Fibroblast of upper back skin (primary cell): ENCODE data around the gene WHRN.

Experiments
- DNase-seq: peaks from one replicate; pipeline ENCODE4 v3.0.0-alpha.2; 2013

WHRN gene

DNA sequence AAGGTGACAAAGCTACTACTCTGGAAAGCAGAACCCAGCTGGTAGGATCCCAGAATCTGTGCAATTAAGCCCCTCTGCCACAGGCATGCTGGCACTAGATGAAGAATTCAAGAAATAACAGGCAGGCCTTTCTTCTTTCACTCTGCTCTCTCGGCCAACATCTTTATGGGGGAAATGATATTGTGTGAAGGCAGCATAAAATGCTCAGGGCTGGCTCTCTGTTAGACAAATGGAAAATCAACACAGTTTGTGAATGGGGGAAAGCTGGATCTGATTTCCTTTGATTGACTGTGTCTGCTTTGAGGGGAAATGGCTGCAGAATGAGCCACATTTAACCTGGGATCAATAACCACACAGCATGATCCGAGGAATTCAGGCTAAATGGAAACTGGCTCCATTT is 88.4 kb downstream of the WHRN start:
- DNase-seq, result no peak

DNA sequence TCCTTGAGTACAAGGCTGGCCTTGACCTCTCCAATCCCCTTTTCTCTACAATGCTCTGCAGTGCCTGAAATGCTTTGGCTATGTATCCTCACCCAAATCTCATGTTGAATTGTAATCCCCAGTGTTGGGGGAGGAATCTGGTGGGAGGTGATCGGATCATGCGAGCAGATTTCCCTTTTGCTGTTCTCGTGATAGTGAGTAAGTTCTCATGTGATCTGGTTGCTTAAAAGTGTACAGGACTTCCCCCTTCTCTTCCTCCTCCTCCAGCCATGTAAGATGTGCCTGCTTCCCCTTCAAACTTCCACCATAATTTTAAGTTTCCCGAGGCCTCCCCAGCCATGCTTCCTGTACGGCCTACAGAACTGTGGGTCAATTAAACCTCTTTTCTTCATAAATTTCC is 89.0 kb downstream of the WHRN start:
- DNase-seq, result no peak

DNA sequence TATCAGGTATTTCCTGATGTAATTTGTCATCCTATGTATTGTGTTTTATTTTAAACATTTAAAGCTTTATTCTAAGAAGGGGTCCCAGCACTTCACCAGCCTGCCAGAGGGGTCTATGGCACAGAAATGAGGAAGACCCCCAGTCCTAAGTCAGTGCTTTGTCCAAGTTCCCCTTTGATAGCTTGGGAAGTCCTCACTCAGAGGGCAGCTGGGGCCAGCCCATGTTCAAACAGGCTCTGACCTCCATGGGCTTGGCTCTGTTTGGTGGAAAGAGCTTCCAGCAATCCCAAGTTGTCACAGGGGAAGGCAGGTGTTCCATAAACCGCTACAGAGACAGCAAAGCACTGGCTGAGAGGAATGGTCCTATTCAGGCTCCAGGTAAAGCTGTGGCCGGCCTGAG is 90.9 kb downstream of the WHRN start:
- DNase-seq, result no peak

GRCh38 chr9:114413861-114414301 is 91.4 kb downstream of the WHRN start:
- peak; percentile 69 for DNase-seq

DNA sequence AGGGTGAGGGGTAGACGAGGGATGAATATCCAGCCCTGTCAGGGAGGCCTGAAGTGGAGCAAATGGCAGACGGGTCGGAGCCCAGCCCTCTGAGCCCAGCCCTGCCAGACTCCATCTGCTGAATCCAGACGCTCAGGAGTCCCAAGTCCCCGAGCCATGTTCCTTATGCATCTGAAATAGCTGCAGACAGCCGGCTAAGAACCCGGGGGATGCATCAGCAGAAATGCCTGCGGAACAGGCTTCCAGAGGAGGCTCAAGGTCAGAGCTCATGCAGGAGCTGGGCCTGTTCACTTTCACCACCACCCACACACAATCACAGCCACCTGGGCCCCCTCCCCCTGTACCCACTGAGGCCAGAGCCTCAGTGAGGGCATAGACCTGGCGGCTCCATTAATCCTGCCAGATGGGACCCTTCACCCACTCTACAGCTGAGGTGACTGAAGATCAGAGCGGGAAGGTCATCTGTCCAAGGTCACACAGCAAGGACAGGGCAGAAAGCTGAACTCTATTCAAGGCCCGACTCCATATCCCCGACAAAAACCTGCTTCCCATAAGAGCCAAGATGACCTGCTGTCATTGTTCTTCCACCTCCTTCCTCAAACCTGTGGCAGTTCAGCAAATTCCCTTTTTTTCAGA is 93.1 kb downstream of the WHRN start:
- no peak for DNase-seq

- no peak for DNase-seq
Measured at GRCh38 chr9:114411452-114411851, 93.8 kb downstream of the WHRN start.

- no peak for DNase-seq
Measured at GRCh38 chr9:114410910-114411309, 94.4 kb downstream of the WHRN start.

DNA sequence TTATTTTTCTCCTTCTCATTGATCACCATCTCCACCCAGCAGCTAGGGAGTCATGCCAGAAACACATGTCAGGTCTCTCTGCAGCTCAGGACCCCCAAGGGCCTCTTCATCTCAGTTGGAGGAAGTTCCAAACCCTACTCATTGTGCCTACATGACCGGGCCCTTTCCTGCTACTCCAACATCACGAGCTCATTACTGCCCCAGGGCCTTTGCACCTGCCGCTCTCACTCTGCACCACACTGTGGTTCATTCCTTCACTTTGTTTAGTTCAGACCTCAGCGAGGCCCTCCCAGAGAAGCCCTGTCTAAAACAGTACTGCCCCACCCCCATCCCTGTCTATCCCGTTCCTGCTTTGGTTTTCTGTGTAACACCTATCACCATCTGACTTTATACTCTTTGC is 95.4 kb downstream of the WHRN start:
- no peak for DNase-seq

- DNase-seq, result peak; percentile 43
Measured at GRCh38 chr9:114409103-114409780, 96.0 kb downstream of the WHRN start.

- no peak for DNase-seq
Measured at GRCh38 chr9:114408645-114409044, 96.6 kb downstream of the WHRN start.

DNA sequence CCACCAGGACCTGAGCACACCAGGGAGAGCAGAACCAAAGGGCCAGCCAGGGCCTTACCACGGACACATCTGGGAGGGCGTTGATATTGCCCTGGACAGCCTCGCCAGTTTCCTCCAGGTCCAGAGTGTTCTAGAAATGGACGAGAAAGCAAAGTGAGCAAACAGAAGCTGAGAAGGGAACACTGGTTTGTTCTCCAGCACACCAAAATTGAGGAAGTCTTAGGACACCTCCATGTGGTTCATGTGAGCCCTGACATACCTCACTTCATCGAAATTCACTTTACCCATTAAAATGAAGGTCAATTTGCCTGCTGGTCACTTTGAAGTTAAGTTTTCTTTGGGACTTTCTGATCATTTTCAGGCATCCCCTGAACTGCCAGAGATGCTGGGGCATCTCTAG is 97.4 kb downstream of the WHRN start:
- no peak for DNase-seq

- DNase-seq, result no peak
Measured at GRCh38 chr9:114406441-114406840, 98.8 kb downstream of the WHRN start.

DNA sequence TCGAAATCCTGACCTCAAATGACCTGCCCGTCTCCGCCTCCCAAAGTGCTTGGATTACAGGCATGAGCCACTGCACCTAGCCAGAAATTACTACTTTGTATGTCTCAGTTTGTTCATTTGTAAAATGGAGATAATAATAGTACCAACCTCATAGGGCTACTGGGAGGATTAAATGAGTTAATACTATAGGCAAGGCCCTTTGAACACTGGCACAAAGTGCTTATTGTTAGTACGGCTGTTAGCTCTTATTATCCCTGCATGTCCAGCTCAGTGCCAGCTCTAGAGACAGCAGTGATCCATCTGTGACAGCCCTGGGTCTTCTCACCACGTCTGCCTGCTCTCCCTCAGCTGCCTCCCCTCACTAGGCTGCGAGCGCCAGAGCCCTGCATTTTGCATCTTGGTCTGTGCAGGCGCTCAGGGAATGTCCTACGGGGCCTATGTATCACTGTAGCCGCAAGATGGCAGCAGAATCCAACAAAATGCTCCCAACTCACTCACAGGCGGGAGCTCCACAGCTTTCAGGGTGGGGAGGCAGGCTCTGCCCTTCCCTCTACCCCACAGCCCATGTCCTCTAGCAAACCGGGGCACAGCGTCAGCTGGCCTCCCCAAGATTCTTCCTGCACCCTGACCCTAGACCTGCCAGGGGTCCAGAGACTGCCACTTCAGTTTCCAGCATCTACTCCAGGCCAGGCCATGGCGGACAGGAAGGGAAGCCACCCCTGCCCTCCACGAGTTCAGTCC is 99.8 kb downstream of the WHRN start:
- peak; percentile 83 for DNase-seq

DNA sequence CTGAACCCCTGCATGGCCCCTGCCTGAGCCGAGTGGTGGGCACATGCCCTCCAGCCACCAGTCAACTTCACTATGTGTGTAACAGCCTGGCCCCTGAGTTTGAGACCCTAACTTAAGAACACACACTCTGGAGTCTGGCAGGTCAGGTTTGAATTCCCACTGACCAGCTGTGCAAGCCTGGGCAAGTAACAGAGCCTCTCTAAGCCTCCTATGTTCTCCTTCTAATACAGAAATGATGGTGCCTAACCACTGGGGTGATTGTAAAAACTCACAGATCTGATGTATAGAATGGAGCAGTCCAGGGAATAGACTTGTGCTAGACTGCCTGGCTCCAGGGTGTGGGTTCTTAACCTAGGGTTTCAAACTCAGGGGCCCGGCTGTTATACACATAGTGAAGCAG is 100.7 kb downstream of the WHRN start:
- DNase-seq, result no peak

DNA sequence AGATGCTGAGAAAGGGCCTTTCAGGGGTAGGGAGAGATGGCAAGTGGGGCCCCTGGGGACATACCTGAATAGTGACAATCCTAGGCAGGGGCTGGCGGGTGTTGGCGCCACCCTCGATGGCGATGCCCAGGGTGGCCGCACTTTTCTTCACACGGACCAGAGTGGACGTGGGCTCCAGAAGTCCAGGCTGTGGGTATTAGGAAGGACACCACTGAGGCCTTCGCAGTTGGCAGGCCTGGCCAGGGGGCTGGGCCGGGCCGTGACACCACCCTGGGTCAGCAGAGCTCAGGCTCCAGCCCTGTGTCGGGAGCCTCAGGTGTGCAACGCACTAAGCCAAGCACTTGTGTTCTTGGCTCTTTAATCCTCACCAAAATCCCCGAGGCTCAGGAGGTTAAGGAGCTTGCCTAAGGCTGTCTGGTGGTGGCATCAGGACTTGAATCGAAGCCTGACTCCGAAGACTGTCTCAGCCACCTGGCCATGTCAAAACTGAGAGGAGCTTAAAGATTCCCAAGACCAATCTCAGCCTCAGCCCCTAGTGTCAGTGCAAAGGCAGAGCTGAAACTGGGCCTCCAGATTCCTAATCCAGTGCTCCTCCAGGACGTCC is 102.0 kb downstream of the WHRN start:
- DNase-seq, result no peak

- DNase-seq, result no peak
Measured at GRCh38 chr9:114401344-114401743, 103.9 kb downstream of the WHRN start.

GRCh38 chr9:114400772-114401171 is 104.5 kb downstream of the WHRN start:
- DNase-seq, result no peak

GRCh38 chr9:114400219-114400618 is 105.1 kb downstream of the WHRN start:
- DNase-seq, result no peak

DNA sequence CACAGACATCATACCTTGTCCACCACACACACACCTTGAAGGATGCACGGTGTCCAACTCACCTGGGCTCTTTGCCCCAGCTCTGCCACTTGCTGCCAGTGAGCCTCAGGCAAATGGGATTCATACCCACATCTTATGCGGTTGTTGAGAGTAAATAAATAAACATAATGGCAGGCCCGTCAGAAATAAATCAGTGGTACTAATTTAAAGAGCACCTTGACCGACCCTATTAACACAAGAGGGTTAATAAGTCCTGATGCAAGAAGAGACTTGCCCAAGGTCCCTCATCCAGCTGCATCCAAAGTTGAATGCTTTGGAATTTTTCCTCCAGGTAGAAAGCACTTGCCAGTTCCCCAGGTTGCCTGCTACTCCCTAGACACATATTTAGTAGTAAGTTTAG is 105.9 kb downstream of the WHRN start:
- DNase-seq, result no peak

GRCh38 chr9:114397848-114398605 is 107.2 kb downstream of the WHRN start:
- DNase-seq, result peak; percentile 95

GRCh38 chr9:114397219-114397847 is 107.9 kb downstream of the WHRN start:
- DNase-seq, result no peak

GRCh38 chr9:114396558-114397218 is 108.6 kb downstream of the WHRN start:
- DNase-seq, result peak; percentile 99
